HG02610 (cell line): Measurements from ENCODE around the gene SERPINA3.
"Not testable (repeated sequence)": the region's sequence is repeated elsewhere in the genome, so short reads cannot be mapped to it uniquely, and the experiment has no call there.

ENCODE experiments used
- ATAC-seq: cut with Tn5 transposase; IDR thresholded peaks from one replicate; pipeline ENCODE4 v1.9.1; 2021; ENCODE audit warnings: mild to moderate bottlenecking, moderate library complexity; ENCODE audit not compliant: unreplicated experiment

Gene SERPINA3

GRCh38 chr14:94612174-94612573 is at the start of gene SERPINA3:
Gene SERPINA3, plus strand, starts transcription at chr14:94612391. Its CDS starts 2,051 bp downstream, at chr14:94614442.
- no peak for ATAC-seq

- ATAC-seq, result no peak
These were observed 49.0 kb upstream of the SERPINA3 start for GRCh38 chr14:94562941-94563883.

GRCh38 chr14:94564381-94564780 is 47.8 kb upstream of the SERPINA3 start:
- no peak for ATAC-seq

- no peak for ATAC-seq
These were observed 44.0 kb upstream of the SERPINA3 start for GRCh38 chr14:94568186-94568585.

- no peak for ATAC-seq
These were observed 42.7 kb upstream of the SERPINA3 start for GRCh38 chr14:94569381-94570001.

GRCh38 chr14:94570002-94570400 is 42.2 kb upstream of the SERPINA3 start:
- ATAC-seq, result no peak

GRCh38 chr14:94570440-94570839 is 41.8 kb upstream of the SERPINA3 start:
- ATAC-seq, result no peak

GRCh38 chr14:94571395-94571794 is 40.8 kb upstream of the SERPINA3 start:
- no peak for ATAC-seq

- ATAC-seq, result no peak
These were observed 40.2 kb upstream of the SERPINA3 start for GRCh38 chr14:94571950-94572349.

GRCh38 chr14:94572637-94573303 is 39.4 kb upstream of the SERPINA3 start:
- no peak for ATAC-seq

- no peak for ATAC-seq
These were observed 38.5 kb upstream of the SERPINA3 start for GRCh38 chr14:94573475-94574277.

GRCh38 chr14:94574336-94574735 is 37.9 kb upstream of the SERPINA3 start:
- no peak for ATAC-seq

- ATAC-seq, result no peak
These were observed 36.2 kb upstream of the SERPINA3 start for GRCh38 chr14:94575730-94576585.

- ATAC-seq, result not testable (repeated sequence)
These were observed 34.7 kb upstream of the SERPINA3 start for GRCh38 chr14:94577472-94577871.

- ATAC-seq, result no peak
These were observed 33.5 kb upstream of the SERPINA3 start for GRCh38 chr14:94578712-94579111.

GRCh38 chr14:94581127-94581999 is 30.8 kb upstream of the SERPINA3 start, which contains the start of gene SERPINA5:
Gene SERPINA5, plus strand, starts transcription at chr14:94581426. Its CDS starts 5,937 bp downstream, at chr14:94587363.
- ATAC-seq, result no peak

- ATAC-seq, result no peak
These were observed 29.9 kb upstream of the SERPINA3 start for GRCh38 chr14:94582199-94582750.

- ATAC-seq, result no peak
These were observed 29.3 kb upstream of the SERPINA3 start for GRCh38 chr14:94582851-94583250.
